Nephron (organoid): Measurements from ENCODE around the gene TSN.
A peak's percentile ranks its signal among the peaks of the same experiment; 100 is the strongest.

ENCODE experiments used
- H3K27ac Mint-ChIP-seq, 3 experiments: 2 replicates each; pipeline ENCODE4 v1.8.0; 2020; ENCODE audit warnings: mixed read lengths in 3 of 3, mild to moderate bottlenecking in 2 of 3, moderate library complexity in 1 of 3
- H3K27me3 Mint-ChIP-seq: 2 replicates; pipeline ENCODE4 v1.8.0; 2021; ENCODE audit warnings: low read depth, mild to moderate bottlenecking, moderate library complexity, mixed read lengths
- H3K36me3 Mint-ChIP-seq: 2 replicates; pipeline ENCODE4 v1.8.0; 2020; ENCODE audit warnings: low read depth, mixed read lengths
- H3K4me1 Mint-ChIP-seq: 2 replicates; pipeline ENCODE4 v1.8.0; 2020; ENCODE audit warnings: mixed read lengths
- H3K4me3 Mint-ChIP-seq, 3 experiments: 2 replicates each; pipeline ENCODE4 v1.8.0; 2020; ENCODE audit warnings: mild to moderate bottlenecking in 3 of 3, mixed read lengths in 3 of 3, moderate library complexity in 2 of 3
- H3K9me3 Mint-ChIP-seq: 2 replicates; pipeline ENCODE4 v1.8.0; 2020; ENCODE audit warnings: mixed read lengths
- CTCF ChIP-seq, 3 experiments: fragments of 200-600 bp; sonication (generic); IDR thresholded peaks; one replicate each; pipeline ENCODE4 v1.5.0; 2021; ENCODE audit warnings: antibody characterized with exemption in 3 of 3; ENCODE audit not compliant: unreplicated experiment in 3 of 3

TSN gene

GRCh38 chr2:121755237-121756111 lies at the start of gene TSN:
Gene TSN, plus strand, starts transcription at chr2:121755651. Its CDS starts 129 bp downstream, at chr2:121755780.
- Mint-ChIP-seq H3K4me1 (peaks cover 24% of the 10 kb centered on the region), H3K9me3 (no peaks in the 10 kb centered on the region), H3K27ac (peak within 1 kb of the TSS; percentile 85 to 89 (median 86)), H3K27me3 (no peaks in the 10 kb centered on the region), H3K36me3 (peaks cover 10% of the 10 kb centered on the region), H3K4me3 (peak within 1 kb of the TSS; percentile 90 to 96 (median 96))
- TF ChIP-seq CTCF (IDR thresholded peaks at IDR 0.05; ENCODE audit: unreplicated experiment in 3 of 3): no peak

GRCh38 chr2:121705958-121706357 lies 49.5 kb upstream of the TSN start:
- Mint-ChIP-seq H3K4me3 (no peak overlapping the region), H3K27ac (peak overlapping the region in 1 of 3 experiments; percentile 96), H3K27me3 (no peaks in the 10 kb centered on the region), H3K9me3 (no peaks in the 10 kb centered on the region), H3K4me1 (peaks cover 8% of the 10 kb centered on the region), H3K36me3 (no peaks in the 10 kb centered on the region)
- no peak for TF ChIP-seq CTCF (IDR thresholded peaks at IDR 0.05; ENCODE audit: unreplicated experiment in 3 of 3)

GRCh38 chr2:121707344-121707919 lies 48.0 kb upstream of the TSN start:
- Mint-ChIP-seq H3K4me1 (peaks cover 8% of the 10 kb centered on the region), H3K9me3 (no peaks in the 10 kb centered on the region), H3K4me3 (no peak overlapping the region), H3K27me3 (no peaks in the 10 kb centered on the region), H3K27ac (peak overlapping the region; percentile 87 to 96 (median 94)), H3K36me3 (no peaks in the 10 kb centered on the region)
- TF ChIP-seq CTCF (IDR thresholded peaks at IDR 0.05; ENCODE audit: unreplicated experiment in 3 of 3): no peak

GRCh38 chr2:121707920-121708361 lies 47.5 kb upstream of the TSN start:
- H3K4me1 Mint-ChIP-seq: peaks cover 8% of the 10 kb centered on the region
- no peak for TF ChIP-seq CTCF (IDR thresholded peaks at IDR 0.05; ENCODE audit: unreplicated experiment in 3 of 3)
- H3K27ac Mint-ChIP-seq: peak overlapping the region; percentile 87 to 96 (median 94)
- H3K4me3 Mint-ChIP-seq: no peak overlapping the region
- H3K9me3 Mint-ChIP-seq: no peaks in the 10 kb centered on the region
- H3K36me3 Mint-ChIP-seq: no peaks in the 10 kb centered on the region
- no peaks in the 10 kb centered on the region for H3K27me3 Mint-ChIP-seq

GRCh38 chr2:121709776-121710469 lies 45.5 kb upstream of the TSN start:
- no peaks in the 10 kb centered on the region for H3K27me3 Mint-ChIP-seq
- peak overlapping the region in 2 of 3 experiments; percentile 37 to 82 for H3K27ac Mint-ChIP-seq
- no peaks in the 10 kb centered on the region for H3K9me3 Mint-ChIP-seq
- no peak for TF ChIP-seq CTCF (IDR thresholded peaks at IDR 0.05; ENCODE audit: unreplicated experiment in 3 of 3)
- H3K36me3 Mint-ChIP-seq: no peaks in the 10 kb centered on the region
- no peak overlapping the region for H3K4me3 Mint-ChIP-seq
- H3K4me1 Mint-ChIP-seq: peaks cover 8% of the 10 kb centered on the region
